Spleen (tissue), 11 donors: ENCODE measurements around the gene GMNC. TPM values are rescaled to one million over a fixed set of nuclear protein-coding genes. Genes with fewer than 3 reads are reported as not detected.

Experiments
- DNase-seq: peaks from one replicate; pipeline ENCODE4 v3.0.0-alpha.2; 2020
- H3K27ac ChIP-seq, 8 donors: fragments of 200-600 bp; sonication (generic) in 7 of 8; 1 replicate in 4 of 8; 2 replicates in 4 of 8; pipeline versions ENCODE4 v1.5.0 to v1.8.0; 2016 to 2021; ENCODE audit warnings: inconsistent platforms in 4 of 8, mild to moderate bottlenecking in 4 of 8, moderate library complexity in 1 of 8
- H3K27me3 ChIP-seq, 7 donors: fragments of 200-600 bp; sonication (generic) in 6 of 7; replicated peaks in 1 of 7; 1 replicate in 4 of 7; 2 replicates in 3 of 7; pipeline versions ENCODE4 v1.5.0 to v1.8.0; 2016 to 2021; ENCODE audit warnings: inconsistent platforms in 3 of 7, mild to moderate bottlenecking in 1 of 7
- H3K36me3 ChIP-seq, 6 donors: fragments of 200-600 bp; sonication (generic) in 5 of 6; 1 replicate in 4 of 6; 2 replicates in 2 of 6; pipeline versions ENCODE4 v1.5.0 to v1.8.0; 2016 to 2021; ENCODE audit warnings: inconsistent platforms in 2 of 6
- H3K4me1 ChIP-seq, 6 donors: fragments of 200-600 bp; sonication (generic) in 5 of 6; 1 replicate in 3 of 6; 2 replicates in 3 of 6; pipeline versions ENCODE4 v1.5.0 to v1.8.0; 2016 to 2021; ENCODE audit warnings: inconsistent platforms in 3 of 6
- H3K4me3 ChIP-seq, 8 donors: fragments of 200-600 bp; sonication (generic) in 7 of 8; 1 replicate in 4 of 8; 2 replicates in 4 of 8; pipeline versions ENCODE4 v1.5.0 to v1.8.0; 2016 to 2021; ENCODE audit warnings: inconsistent platforms in 4 of 8, mild to moderate bottlenecking in 4 of 8, moderate library complexity in 2 of 8
- H3K9me3 ChIP-seq, 8 donors: fragments of 200-600 bp; sonication (generic) in 7 of 8; 1 replicate in 4 of 8; 2 replicates in 4 of 8; pipeline versions ENCODE4 v1.5.0 to v1.8.0; 2016 to 2021; ENCODE audit warnings: inconsistent platforms in 4 of 8
- POLR2A ChIP-seq, 3 donors: fragments of 450-650 bp; IDR thresholded peaks; one replicate each; pipeline ENCODE4 v1.5.1; 2017; ENCODE audit warnings: antibody characterized with exemption in 3 of 3, mild to moderate bottlenecking in 1 of 3
- POLR2AphosphoS5 ChIP-seq, 3 donors: sonication (generic); formaldehyde crosslinking; IDR thresholded peaks; one replicate each; pipeline ENCODE4 v1.5.1; 2017; ENCODE audit warnings: antibody characterized with exemption in 3 of 3
- WGBS, 5 donors: extraction: QIAGEN DNeasy Blood & Tissue Kit in 3 of 5; methylation state at CpG; one replicate each; pipeline versions ENCODE4 v1.1.5 to v1.1.7; 2013 to 2018; 5-methylcytosine and 5-hydroxymethylcytosine counted together
- intact Hi-C: fragments of 100-400 bp; cut with DNase I; formaldehyde crosslinking; loops from one replicate; pipeline ENCODE4 v1.15.0; 2023; ENCODE audit warnings: low total_unique reads
- polyA plus RNA-seq, 3 donors: library from polyadenylated mRNA; stranded (reverse); fragments of 200-250 nt; gene quantifications; one replicate each; pipeline ENCODE4 v1.2.1, GENCODE V29; 2013
- total RNA-seq, 7 donors: library from RNA; depleted of rRNA in 3 of 7; stranded (reverse); fragments of >200 nt in 3 of 7; fragmentation: NEBNext Ultra II Directional in 4 of 7; extraction: Animal tissue kit (Norgen Biotek cat#: 25700) in 4 of 7; gene quantifications; one replicate each; pipeline versions ENCODE4 v1.1.0 to v1.2.1, GENCODE V29; 2016 to 2021
- TF ChIP-seq, protein P1 (sequence below), 11 experiments: fragments of 200-600 bp in 7 of 11; fragments of 450-650 bp in 4 of 11; sonication (generic) in 4 of 11; IDR thresholded peaks in 8 of 11; conservative IDR thresholded peaks in 3 of 11; 1 replicate in 7 of 11; 2 replicates in 4 of 11; pipeline versions ENCODE4 v1.4.0 to v1.8.0; 2016 to 2021; ENCODE audit warnings: antibody characterized with exemption in 11 of 11, inconsistent platforms in 4 of 11, mild to moderate bottlenecking in 1 of 11
- donor health status: healthy with polysubstance abuse.
- donor health status: DM: no; HTN: no; CAD: no; lungs with moderate emphysema.
- donor health status: DM: no; HTN: no; CAD: no.
- donor health status: Bipolar disorder and iron deficiency.
- donor health status: healthy.
- donor health status: DM: no; HTN: no; CAD: no.
- donor health status: DM: yes; HTN: yes; CAD: no.

GMNC gene
- total and polyA plus RNA-seq, 10 donors, result 0.03 to 0.26 TPM; not detected in 8

DNA sequence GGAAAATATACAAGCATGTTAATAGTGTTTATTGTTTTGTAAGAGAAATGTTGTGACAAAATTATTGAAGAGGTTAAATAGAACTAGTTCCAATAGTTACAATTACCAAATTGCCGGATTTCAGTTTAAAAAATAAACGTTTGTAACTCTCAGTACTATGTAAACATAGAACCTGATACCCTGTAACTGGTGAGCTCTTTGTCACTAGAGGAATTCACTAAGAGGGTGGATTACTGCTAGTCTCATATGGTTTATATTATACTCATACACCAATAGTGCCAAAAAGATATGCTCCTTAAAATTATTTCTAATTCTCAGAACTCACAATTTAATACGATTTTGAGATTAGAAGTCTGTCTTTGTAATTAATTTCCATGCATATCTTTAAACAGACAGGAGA is 7.6 kb upstream of the GMNC start:
- Histone ChIP-seq H3K36me3 (no peaks in the 10 kb centered on the region), H3K9me3 (no peaks in the 10 kb centered on the region), H3K27ac (no peak overlapping the region), H3K4me1 (no peaks in the 10 kb centered on the region), H3K27me3 (peaks cover 0 to 17% (median 0%) of the 10 kb centered on the region in 7 donors), H3K4me3 (no peak overlapping the region)
- TF ChIP-seq POLR2AphosphoS5 (IDR thresholded peaks at IDR 0.05) (no peak), POLR2A (IDR thresholded peaks at IDR 0.05) (no peak)
- TF ChIP-seq, protein P1, sequence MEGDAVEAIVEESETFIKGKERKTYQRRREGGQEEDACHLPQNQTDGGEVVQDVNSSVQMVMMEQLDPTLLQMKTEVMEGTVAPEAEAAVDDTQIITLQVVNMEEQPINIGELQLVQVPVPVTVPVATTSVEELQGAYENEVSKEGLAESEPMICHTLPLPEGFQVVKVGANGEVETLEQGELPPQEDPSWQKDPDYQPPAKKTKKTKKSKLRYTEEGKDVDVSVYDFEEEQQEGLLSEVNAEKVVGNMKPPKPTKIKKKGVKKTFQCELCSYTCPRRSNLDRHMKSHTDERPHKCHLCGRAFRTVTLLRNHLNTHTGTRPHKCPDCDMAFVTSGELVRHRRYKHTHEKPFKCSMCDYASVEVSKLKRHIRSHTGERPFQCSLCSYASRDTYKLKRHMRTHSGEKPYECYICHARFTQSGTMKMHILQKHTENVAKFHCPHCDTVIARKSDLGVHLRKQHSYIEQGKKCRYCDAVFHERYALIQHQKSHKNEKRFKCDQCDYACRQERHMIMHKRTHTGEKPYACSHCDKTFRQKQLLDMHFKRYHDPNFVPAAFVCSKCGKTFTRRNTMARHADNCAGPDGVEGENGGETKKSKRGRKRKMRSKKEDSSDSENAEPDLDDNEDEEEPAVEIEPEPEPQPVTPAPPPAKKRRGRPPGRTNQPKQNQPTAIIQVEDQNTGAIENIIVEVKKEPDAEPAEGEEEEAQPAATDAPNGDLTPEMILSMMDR (IDR thresholded peaks at IDR 0.05 in 8 of 11, conservative IDR thresholded peaks at IDR 0.05 in 3 of 11), result no peak
- WGBS, 5 donors, result 77 to 87% (median 81%) methylated on average over 3 of the region's 3 CpGs
- no peak for DNase-seq
- intact Hi-C loops, result no loop called here

DNA sequence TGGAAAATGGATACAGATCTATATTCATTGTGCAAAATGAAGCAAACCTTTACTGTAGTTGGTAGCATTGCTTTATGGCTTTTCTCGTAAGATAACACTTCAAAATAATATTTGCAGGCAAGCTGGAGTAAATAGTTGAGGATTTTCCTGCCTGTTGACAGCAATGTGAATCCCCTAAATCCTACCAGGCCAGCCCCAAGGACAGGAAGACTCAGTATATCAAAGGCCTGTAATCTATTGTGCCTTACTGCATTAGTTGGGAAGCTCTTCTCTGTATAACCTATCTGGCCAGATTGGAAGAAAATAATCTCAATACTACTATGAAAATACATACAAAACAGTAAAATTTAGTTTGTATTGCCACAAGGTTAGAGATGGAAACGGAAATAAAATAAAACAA is 4.6 kb upstream of the GMNC start:
- no peaks in the 10 kb centered on the region for H3K9me3 ChIP-seq
- DNase-seq, result no peak
- peaks cover 0 to 13% (median 0%) of the 10 kb centered on the region in 6 donors for H3K4me1 ChIP-seq
- H3K27ac ChIP-seq, result no peak overlapping the region
- intact Hi-C loops, result no loop called here
- TF ChIP-seq POLR2A (IDR thresholded peaks at IDR 0.05) (no peak), POLR2AphosphoS5 (IDR thresholded peaks at IDR 0.05) (no peak)
- TF ChIP-seq, protein P1 (IDR thresholded peaks at IDR 0.05 in 8 of 11, conservative IDR thresholded peaks at IDR 0.05 in 3 of 11), result no peak
- no peaks in the 10 kb centered on the region for H3K36me3 ChIP-seq
- H3K4me3 ChIP-seq, result no peak overlapping the region
- peaks cover 0 to 46% (median 3%) of the 10 kb centered on the region in 7 donors for H3K27me3 ChIP-seq
- WGBS, 5 donors, result 73 to 86% (median 82%) methylated on average over 2 of the region's 2 CpGs

DNA sequence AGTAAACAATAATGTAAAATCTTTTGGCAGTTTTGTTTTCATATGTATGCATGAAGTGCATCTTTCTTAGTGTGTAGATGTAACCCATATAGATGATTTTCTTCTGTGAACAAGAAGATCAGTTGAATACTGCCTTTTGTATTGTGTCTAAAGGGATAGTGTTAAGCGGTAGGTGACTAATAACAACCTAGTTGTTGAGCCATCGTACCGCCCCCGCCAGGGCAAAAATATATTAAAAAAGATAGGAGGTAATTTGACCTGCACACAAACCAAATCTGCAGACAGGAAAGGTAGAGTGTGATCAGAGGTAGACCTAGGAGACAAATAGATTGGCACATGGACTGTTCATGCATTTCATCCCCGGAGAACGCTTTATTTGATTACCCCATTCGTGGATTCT is 3.3 kb upstream of the GMNC start:
- Histone ChIP-seq H3K27ac (no peak overlapping the region), H3K4me3 (no peak overlapping the region), H3K36me3 (no peaks in the 10 kb centered on the region), H3K27me3 (peaks cover 0 to 59% (median 3%) of the 10 kb centered on the region in 7 donors), H3K9me3 (no peaks in the 10 kb centered on the region), H3K4me1 (peaks cover 0 to 13% (median 0%) of the 10 kb centered on the region in 6 donors)
- DNase-seq, result no peak
- TF ChIP-seq POLR2A (IDR thresholded peaks at IDR 0.05) (no peak), POLR2AphosphoS5 (IDR thresholded peaks at IDR 0.05) (no peak)
- TF ChIP-seq, protein P1 (IDR thresholded peaks at IDR 0.05 in 8 of 11, conservative IDR thresholded peaks at IDR 0.05 in 3 of 11), result no peak
- intact Hi-C loops, result no loop called here
- 64 to 78% (median 66%) methylated on average over 7 of the region's 7 CpGs for WGBS, 5 donors

DNA sequence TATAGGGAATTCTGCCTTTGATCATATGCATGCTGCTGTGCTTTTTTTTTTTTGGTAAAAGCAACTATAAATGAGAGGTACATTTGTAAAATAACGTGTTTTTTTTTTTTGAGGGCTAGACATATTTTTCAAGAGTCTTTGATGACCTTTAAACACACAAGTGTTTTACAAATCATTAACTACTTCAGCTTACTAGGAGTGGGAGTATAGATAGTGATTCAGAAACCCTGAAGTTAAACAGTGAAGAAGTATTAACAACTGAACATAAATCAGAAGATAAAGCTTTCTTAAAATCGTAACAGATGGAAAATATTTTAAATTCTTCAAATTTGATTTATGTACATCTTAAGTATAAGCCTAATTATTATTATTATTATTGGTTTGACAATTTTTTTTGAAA is 2.9 kb upstream of the GMNC start:
- Histone ChIP-seq H3K4me1 (peaks cover 0 to 13% (median 0%) of the 10 kb centered on the region in 6 donors), H3K9me3 (no peaks in the 10 kb centered on the region), H3K27ac (no peak overlapping the region), H3K4me3 (no peak overlapping the region), H3K36me3 (no peaks in the 10 kb centered on the region), H3K27me3 (peaks cover 0 to 61% (median 3%) of the 10 kb centered on the region in 7 donors)
- intact Hi-C loops, result no loop called here
- DNase-seq, result no peak
- whole genome bisulfite sequencing, 5 donors, result 52 to 74% (median 57%) methylated on average over 2 of the region's 2 CpGs
- TF ChIP-seq POLR2AphosphoS5 (IDR thresholded peaks at IDR 0.05) (no peak), POLR2A (IDR thresholded peaks at IDR 0.05) (no peak)
- TF ChIP-seq, protein P1 (IDR thresholded peaks at IDR 0.05 in 8 of 11, conservative IDR thresholded peaks at IDR 0.05 in 3 of 11), result no peak
